GM23248 (cell line): ENCODE results near the gene TSHZ2.

Source experiments
- EZH2 ChIP-seq: fragments of 200-600 bp; sonication (generic); IDR thresholded peaks from 2 replicates; pipeline ENCODE4 v1.6.1; 2018; ENCODE audit warnings: antibody characterized with exemption, mild to moderate bottlenecking; ENCODE audit not compliant: insufficient read depth, poor library complexity, severe bottlenecking
- EZH2phosphoT487 ChIP-seq: fragments of 200-600 bp; sonication (generic); IDR thresholded peaks from 2 replicates; pipeline ENCODE4 v1.6.1; 2018; ENCODE audit warnings: antibody characterized with exemption, moderate library complexity, mild to moderate bottlenecking, low read depth; ENCODE audit not compliant: insufficient read depth

DNA sequence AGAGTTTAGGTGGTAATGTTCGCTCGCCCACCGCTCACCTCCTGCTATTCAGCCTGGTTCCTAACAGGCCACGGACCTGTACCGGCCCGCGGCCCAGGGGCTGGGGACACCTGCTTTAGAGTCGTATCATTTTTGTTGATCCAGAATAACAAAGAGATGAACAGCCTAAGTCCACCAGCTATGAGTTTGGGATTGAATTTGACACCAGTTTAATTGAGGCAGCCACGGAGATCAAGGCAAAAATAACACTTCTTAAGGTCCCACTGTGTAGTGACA is 108.5 kb downstream of the TSHZ2 start:
- TF ChIP-seq EZH2 (no peak), EZH2phosphoT487 (no peak)
